GM13976 (cell line): ENCODE data around the gene BMP6.

Experiments used
- DNase-seq: peaks from one replicate; pipeline ENCODE4 v3.0.0; 2012; ENCODE audit warnings: low spot score
- CTCF ChIP-seq: IDR thresholded peaks from 2 replicates; pipeline ENCODE4 v1.5.1; 2012; ENCODE audit warnings: borderline replicate concordance, mild to moderate bottlenecking; ENCODE audit not compliant: insufficient read depth; ENCODE audit errors: extremely low read depth, missing control alignments, control extremely low read depth
- in situ Hi-C: fragments of 300-500 bp; cut with MboI; formaldehyde crosslinking; loops from one replicate; pipeline ENCODE4 v1.12.0; 2022; ENCODE audit warnings: low sequenced_read_pairs, mixed read lengths, inconsistent platforms; ENCODE audit not compliant: unreplicated experiment

The BMP6 gene

DNA sequence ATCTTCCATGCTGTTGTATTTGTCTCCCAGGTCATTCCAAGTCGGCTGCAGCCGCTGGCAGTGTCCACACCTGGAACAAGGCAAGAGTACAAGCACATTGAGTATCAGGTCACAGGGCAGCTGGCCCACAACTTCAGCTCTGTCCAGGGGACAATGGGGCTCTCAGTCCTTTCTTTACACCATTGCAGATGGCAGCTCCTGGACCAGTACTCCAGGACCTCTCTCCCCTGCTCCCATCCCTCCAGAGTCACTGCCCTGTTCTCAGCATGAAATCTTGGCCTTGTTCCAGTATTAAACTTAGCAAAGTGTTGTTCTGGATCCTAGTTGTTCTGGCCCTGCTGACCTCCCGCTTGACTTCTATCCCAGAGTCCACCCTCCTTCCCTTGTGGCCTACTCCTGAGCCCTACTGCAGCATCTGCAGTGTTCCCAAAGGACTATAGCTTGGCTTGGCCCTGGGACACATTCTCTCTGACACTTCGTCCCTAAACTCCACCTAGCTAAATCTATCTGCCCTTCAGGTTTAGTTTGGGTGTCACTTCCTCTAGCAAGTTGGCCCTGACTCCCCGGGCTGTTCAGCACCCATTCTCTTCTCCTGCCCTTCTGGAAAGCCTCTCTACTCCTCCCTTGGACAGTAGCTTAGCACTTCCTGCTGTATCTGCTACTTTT, 178.9 kb downstream of the BMP6 start:
- no peak for DNase-seq
- no peak for TF ChIP-seq CTCF
- in situ Hi-C loops, result no loop called here

DNA sequence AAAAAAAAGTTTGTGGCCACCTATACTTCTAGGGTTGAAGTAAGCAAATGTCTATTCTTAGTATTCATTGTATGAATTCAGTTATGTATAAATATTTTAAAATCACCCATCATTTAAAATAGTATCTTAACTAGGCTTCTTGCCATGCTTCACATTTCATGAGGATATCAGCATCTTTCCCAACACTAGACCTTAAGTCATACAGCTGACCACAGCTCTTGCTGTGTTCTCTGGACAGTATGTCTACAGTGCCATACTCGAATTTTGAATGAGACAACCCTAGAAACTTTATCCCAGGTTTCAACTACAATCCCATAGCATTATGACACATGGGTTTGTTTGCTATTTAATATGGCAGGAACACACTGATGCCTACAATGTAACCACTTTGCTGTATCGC, 179.5 kb downstream of the BMP6 start:
- DNase-seq, result no peak
- in situ Hi-C loops, result no loop called here
- no peak for TF ChIP-seq CTCF

GRCh38 chr6:7906741-7907140, 180.8 kb downstream of the BMP6 start:
- in situ Hi-C loops, result no loop called here
- TF ChIP-seq CTCF, result no peak
- DNase-seq, result no peak

DNA sequence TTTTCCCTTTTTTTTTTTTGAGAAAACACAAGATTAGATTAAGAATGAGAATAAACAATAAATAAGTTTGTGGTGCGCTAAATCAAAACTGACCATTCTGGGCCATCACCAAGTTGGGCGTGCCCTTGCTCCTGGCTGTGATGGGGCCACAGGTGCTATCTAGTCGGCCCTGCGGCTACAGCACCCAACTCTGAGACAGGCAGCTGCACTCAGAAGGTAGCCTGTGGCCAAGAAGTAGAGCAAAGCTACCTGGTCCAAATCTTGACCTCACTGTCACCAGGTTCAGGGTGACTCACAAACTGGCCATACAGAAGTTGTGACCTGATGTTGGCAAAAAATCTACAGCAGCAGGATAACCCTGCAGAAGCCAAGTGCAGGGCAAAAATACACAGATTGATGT, 181.3 kb downstream of the BMP6 start:
- in situ Hi-C loops, result no loop called here
- DNase-seq, result no peak
- no peak for TF ChIP-seq CTCF

GRCh38 chr6:7909323-7910276, 183.7 kb downstream of the BMP6 start:
- peak; percentile 71 for DNase-seq
- in situ Hi-C loops, result loop anchor here (10.0 kb wide), 1 partner anchor 55 kb away; no protein-coding TSS in a partner anchor
- TF ChIP-seq CTCF, result no peak

DNA sequence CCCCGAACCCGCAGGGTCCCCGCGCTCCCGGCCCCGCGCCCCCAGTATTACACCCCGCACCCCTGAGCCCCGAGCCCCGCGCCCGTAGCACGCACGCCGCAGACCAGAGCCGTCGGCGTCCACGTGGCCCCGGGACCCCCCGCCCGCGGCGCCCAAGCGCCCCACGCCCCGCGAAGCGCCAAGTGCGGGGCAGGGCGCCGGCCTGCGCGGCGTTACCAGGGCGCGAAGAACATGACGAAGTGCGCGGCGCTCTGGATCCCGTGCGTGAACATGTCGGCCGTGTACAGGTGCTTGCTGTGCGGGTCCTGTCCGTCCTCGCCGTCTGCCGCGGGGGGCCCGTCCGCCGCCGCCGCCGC, 184.4 kb downstream of the BMP6 start:
- in situ Hi-C loops, result loop anchor here (10.0 kb wide), 1 partner anchor 55 kb away; no protein-coding TSS in a partner anchor
- DNase-seq, result no peak
- TF ChIP-seq CTCF, result no peak
